Measurements from ENCODE around the gene SRPX2. TPM values are rescaled to one million over a fixed set of nuclear protein-coding genes. Genes with fewer than 3 reads are reported as not detected.

Gene SRPX2, protein sequence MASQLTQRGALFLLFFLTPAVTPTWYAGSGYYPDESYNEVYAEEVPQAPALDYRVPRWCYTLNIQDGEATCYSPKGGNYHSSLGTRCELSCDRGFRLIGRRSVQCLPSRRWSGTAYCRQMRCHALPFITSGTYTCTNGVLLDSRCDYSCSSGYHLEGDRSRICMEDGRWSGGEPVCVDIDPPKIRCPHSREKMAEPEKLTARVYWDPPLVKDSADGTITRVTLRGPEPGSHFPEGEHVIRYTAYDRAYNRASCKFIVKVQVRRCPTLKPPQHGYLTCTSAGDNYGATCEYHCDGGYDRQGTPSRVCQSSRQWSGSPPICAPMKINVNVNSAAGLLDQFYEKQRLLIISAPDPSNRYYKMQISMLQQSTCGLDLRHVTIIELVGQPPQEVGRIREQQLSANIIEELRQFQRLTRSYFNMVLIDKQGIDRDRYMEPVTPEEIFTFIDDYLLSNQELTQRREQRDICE
- total RNA-seq: 14.2 TPM
- long read RNA-seq, partial matches to known transcripts: 1 of 2 reads
- long read RNA-seq, other reads (novel, unspliced or antisense): 1 of 2 reads

GRCh38 chrX:100643956-100644860, at the start of gene SRPX2:
Gene SRPX2 (plus strand): TSS chrX:100644199. CDS start chrX:100646323, 2,124 bp downstream.
- intact Hi-C loops (cut with DNase I): no loop called here
- DNase-seq (ENCODE audit: low spot score): no peak

DNA sequence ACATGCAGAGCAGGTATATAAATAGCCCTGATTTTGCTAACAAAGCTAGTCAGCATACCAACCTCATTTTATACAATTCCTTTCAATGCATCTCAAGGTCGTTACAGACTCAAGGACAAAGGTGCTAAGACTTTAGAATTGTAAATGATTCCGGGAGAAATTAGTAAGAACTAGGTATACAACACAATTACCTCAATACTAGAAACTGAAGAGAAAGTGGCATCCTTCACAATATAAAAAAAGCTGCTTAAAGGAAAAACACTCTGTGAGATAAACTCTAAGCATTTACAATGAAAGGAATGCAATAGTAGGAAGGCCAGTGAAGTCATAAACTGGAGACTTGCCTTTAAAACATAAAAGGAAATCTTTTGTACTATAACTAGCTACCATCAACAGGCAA, 47.4 kb upstream of the SRPX2 start:
- intact Hi-C loops (cut with DNase I): no loop called here
- no peak for DNase-seq (ENCODE audit: low spot score)

DNA sequence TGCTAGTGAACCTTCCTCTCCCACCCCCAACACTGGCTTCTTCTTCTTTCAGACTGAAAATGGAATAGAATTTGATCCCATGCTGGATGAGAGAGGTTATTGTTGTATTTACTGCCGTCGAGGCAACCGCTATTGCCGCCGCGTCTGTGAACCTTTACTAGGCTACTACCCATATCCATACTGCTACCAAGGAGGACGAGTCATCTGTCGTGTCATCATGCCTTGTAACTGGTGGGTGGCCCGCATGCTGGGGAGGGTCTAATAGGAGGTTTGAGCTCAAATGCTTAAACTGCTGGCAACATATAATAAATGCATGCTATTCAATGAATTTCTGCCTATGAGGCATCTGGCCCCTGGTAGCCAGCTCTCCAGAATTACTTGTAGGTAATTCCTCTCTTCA, 44.5 kb upstream of the SRPX2 start:
- DNase-seq (ENCODE audit: low spot score): no peak
- intact Hi-C loops (cut with DNase I): no loop called here

GRCh38 chrX:100600340-100600739, 43.7 kb upstream of the SRPX2 start:
- no peak for DNase-seq (ENCODE audit: low spot score)
- intact Hi-C loops (cut with DNase I): no loop called here

- intact Hi-C loops (cut with DNase I): no loop called here
- DNase-seq (ENCODE audit: low spot score): no peak
These were observed 43.2 kb upstream of the SRPX2 start for GRCh38 chrX:100600758-100601157.

GRCh38 chrX:100606753-100607152, 37.2 kb upstream of the SRPX2 start:
- no peak for DNase-seq (ENCODE audit: low spot score)
- intact Hi-C loops (cut with DNase I): no loop called here

DNA sequence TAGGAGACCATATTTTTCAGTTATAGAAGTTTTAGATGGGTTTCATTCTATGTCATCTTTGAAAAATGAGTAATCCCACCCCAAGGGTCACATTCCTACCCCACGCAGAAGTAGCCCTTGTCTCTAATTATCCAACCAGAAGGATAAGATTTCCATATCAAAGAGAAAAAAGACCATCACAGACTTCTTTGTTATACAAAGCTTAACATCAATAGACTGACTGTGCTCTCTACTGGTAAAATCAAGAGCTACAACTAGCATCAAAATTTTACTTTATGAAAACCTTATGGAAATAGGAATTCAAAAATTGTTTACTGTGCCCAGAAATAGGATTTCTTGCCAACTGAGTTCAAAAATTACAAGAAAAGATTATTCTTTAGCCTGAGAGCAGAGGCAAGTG, 34.4 kb upstream of the SRPX2 start:
- DNase-seq (ENCODE audit: low spot score): no peak
- intact Hi-C loops (cut with DNase I): no loop called here

DNA sequence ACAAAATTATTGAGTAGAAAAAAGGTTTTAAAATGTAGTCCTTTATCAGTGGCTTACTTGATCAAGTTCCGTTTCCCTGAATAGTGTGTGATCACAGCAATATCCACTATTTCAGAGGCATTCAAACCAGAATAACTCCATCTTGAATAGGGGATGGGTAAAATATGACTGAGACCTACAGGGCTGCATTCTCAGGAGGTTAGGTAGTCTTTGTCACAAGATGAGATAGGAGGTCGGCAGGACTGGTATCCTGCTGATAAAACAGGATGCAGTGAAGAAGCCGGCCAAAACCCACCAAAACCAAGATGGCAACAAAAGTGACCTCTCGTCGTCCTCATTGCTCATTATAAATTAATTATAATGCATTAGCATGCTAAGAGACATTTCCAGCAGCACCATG, 32.0 kb upstream of the SRPX2 start:
- intact Hi-C loops (cut with DNase I): loop anchor here (10.0 kb wide), 1 partner anchor 97 kb away; no protein-coding TSS in a partner anchor
- no peak for DNase-seq (ENCODE audit: low spot score)

DNA sequence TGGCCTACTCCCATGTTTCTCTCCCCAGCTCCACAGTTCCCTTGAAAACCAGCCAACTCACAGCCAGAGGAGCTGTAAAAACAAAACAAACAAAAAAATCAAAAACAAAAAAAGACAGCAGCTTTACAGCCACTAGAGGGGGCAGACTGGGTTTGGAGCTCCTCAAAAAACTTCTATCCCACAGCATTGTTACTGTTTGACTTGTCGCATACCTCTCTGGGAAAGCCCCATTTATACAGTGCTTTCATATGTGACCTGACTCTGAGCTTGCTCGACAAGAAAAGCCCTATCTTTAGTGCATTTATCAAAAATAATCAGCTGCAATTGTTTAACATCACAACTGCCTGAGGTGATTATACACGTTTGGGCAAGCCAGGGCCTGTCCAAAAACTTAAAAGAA, 29.0 kb upstream of the SRPX2 start:
- no peak for DNase-seq (ENCODE audit: low spot score)

GRCh38 chrX:100623001-100623400, 21.0 kb upstream of the SRPX2 start:
- no peak for DNase-seq (ENCODE audit: low spot score)
- intact Hi-C loops (cut with DNase I): no loop called here

More for the DNA sequence above, 29.0 kb upstream of the SRPX2 start:
- intact Hi-C loops (cut with DNase I): loop anchor here (10.0 kb wide), 1 partner anchor 100 kb away; no protein-coding TSS in a partner anchor

GRCh38 chrX:100625985-100626491, 18.0 kb upstream of the SRPX2 start:
- DNase-seq (ENCODE audit: low spot score): no peak
- intact Hi-C loops (cut with DNase I): no loop called here

DNA sequence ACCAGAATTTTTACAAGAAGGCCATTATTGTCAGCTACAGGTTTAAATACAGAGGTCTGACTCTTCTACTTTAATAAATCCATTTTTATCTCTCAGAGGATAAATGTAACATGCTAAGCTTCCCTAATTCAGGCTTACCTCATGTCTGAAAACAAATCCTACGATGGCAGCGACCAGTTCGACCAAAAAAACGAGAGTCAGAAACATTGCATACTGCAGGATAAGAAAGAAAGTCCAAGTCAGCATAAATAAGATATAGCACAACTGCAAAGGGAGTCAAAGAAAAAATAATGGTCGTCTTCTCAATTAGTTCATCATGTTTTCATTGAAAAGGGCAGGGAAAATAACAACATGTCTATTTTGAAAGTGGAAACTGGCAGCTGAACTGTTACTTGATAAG, 9.0 kb upstream of the SRPX2 start:
- intact Hi-C loops (cut with DNase I): no loop called here
- no peak for DNase-seq (ENCODE audit: low spot score)

- intact Hi-C loops (cut with DNase I): no loop called here
- DNase-seq (ENCODE audit: low spot score): no peak
These were observed 8.0 kb upstream of the SRPX2 start for GRCh38 chrX:100635989-100636320.

- intact Hi-C loops (cut with DNase I): no loop called here
- peak; percentile 81 for DNase-seq (ENCODE audit: low spot score)
These were observed 7.5 kb upstream of the SRPX2 start, which contains the start of gene TSPAN6 for GRCh38 chrX:100636321-100636991. Gene TSPAN6 (minus strand): TSS chrX:100636806. CDS start chrX:100636694, 112 bp downstream.

- no peak for DNase-seq (ENCODE audit: low spot score)
- intact Hi-C loops (cut with DNase I): no loop called here
These were observed 1.7 kb upstream of the SRPX2 start for GRCh38 chrX:100642290-100642689.

DNA sequence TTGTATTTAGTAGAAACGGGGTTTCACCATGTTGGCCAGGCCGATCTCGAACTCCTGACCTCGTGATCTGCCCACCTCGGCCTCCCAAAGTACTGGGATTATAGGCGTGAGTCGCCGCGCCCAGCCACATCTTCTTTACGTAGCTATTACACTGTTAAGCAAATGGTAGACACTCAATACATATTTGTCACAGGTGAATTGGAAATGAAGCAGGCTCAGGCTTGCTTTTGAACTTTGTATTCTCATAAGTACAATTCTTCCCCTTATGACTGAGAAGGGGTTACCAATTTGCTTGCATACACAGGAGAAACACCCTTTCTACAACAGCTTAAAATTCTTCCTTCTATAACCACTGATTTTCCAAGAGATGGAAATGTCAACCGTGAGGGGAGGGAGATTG, 787 bp upstream of the SRPX2 start:
- no peak for DNase-seq (ENCODE audit: low spot score)
- intact Hi-C loops (cut with DNase I): no loop called here

DNA sequence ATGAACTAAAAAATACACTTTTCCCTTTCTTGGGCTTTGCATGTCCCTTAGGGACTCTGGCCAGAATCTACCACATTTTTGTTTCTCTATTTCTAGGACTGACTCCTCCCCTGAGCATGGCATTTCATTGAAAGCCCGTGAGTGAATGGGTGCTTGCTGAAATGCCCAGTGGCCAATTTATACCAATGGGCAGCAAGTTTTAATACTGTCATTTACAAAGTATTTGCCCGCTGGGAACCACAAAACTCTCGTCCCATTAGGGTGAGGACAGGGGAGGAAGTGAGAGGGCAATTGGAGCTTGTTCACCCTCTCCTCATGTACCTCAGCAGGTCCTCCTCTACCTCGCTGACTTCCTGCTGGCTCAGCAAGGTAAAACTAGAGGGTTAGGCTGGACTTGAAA, 1.1 kb downstream of the SRPX2 start:
- DNase-seq (ENCODE audit: low spot score): no peak
- intact Hi-C loops (cut with DNase I): no loop called here

DNA sequence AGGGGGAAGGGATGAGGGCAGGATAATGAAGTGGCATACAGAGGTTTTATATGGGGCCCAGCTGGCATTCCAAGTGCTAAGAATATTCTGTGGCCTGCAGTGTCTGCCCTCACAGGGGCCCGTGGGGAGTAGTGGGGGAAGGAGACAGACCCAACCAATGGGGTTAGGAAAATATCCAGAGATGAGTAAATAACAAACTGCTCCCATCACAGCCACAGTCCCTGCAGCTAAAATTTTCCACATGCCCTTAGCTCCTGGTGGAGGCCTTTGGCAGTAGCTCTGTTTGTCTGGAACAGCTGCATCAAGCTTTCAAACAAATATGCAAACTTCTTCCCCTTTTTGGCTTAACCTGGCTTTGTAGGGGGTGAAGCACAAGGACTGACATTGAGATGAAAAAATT, 3.1 kb downstream of the SRPX2 start:
- intact Hi-C loops (cut with DNase I): no loop called here
- no peak for DNase-seq (ENCODE audit: low spot score)

DNA sequence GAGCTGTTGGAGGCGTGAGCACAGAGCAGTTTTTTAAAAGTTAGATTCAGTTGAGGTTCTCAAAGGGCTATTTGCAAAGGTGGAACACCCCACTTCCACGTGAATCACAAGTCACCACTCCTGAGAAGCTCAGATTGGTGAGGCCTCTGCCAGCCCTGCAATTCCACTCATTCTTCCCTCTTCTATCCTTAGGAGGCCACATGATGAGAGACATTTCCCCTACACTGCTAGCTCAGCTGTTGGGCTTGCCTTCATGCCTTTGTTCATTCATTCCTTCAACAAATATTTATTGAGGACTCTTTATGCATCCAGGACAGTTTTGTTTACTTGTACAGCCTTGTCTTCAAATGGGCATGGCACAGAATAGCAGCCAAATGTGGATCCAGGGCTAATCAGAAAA, 3.7 kb downstream of the SRPX2 start:
- intact Hi-C loops (cut with DNase I): no loop called here

More for the DNA sequence above, 3.7 kb downstream of the SRPX2 start:
- no peak for DNase-seq (ENCODE audit: low spot score)
